ENCODE measurements around the gene ARHGAP5.
A peak's percentile ranks its signal among the peaks of the same experiment; 100 is the strongest.
"Not testable (repeated sequence)": the region's sequence is repeated elsewhere in the genome, so short reads cannot be mapped to it uniquely, and the experiment has no call there.

Gene ARHGAP5

GRCh38 chr14:32110548-32110896, 33.4 kb downstream of the ARHGAP5 start:
- DNase-seq (ENCODE audit: low read depth), result no peak

GRCh38 chr14:32121536-32121935, 44.4 kb downstream of the ARHGAP5 start:
- DNase-seq (ENCODE audit: low read depth), result no peak

- DNase-seq (ENCODE audit: low read depth), result no peak
Observed at GRCh38 chr14:32121948-32122347, 44.8 kb downstream of the ARHGAP5 start.

- not testable (repeated sequence) for DNase-seq (ENCODE audit: low read depth)
Observed at GRCh38 chr14:32126899-32127730, 50.0 kb downstream of the ARHGAP5 start.

GRCh38 chr14:32127731-32128654, 50.9 kb downstream of the ARHGAP5 start:
- DNase-seq (ENCODE audit: low read depth), result not testable (repeated sequence)

GRCh38 chr14:32128703-32129102, 51.6 kb downstream of the ARHGAP5 start:
- no peak for DNase-seq (ENCODE audit: low read depth)

GRCh38 chr14:32129124-32129523, 52.0 kb downstream of the ARHGAP5 start:
- DNase-seq (ENCODE audit: low read depth), result peak; percentile 52

GRCh38 chr14:32131689-32132088, 54.6 kb downstream of the ARHGAP5 start:
- DNase-seq (ENCODE audit: low read depth), result not testable (repeated sequence)

GRCh38 chr14:32134448-32135097, 57.5 kb downstream of the ARHGAP5 start:
- DNase-seq (ENCODE audit: low read depth), result peak; percentile 58

- no peak for DNase-seq (ENCODE audit: low read depth)
Observed at GRCh38 chr14:32136027-32136825, 59.1 kb downstream of the ARHGAP5 start.

- DNase-seq (ENCODE audit: low read depth), result no peak
Observed at GRCh38 chr14:32137313-32137712, 60.2 kb downstream of the ARHGAP5 start.

- DNase-seq (ENCODE audit: low read depth), result no peak
Observed at GRCh38 chr14:32137892-32138291, 60.8 kb downstream of the ARHGAP5 start.

- no peak for DNase-seq (ENCODE audit: low read depth)
Observed at GRCh38 chr14:32142341-32142740, 65.2 kb downstream of the ARHGAP5 start.

- no peak for DNase-seq (ENCODE audit: low read depth)
Observed at GRCh38 chr14:32142754-32143437, 65.8 kb downstream of the ARHGAP5 start.

GRCh38 chr14:32150392-32150791, 73.3 kb downstream of the ARHGAP5 start:
- DNase-seq (ENCODE audit: low read depth), result no peak

- DNase-seq (ENCODE audit: low read depth), result no peak
Observed at GRCh38 chr14:32166029-32166428, 88.9 kb downstream of the ARHGAP5 start.

- no peak for DNase-seq (ENCODE audit: low read depth)
Observed at GRCh38 chr14:32166924-32167323, 89.8 kb downstream of the ARHGAP5 start.

GRCh38 chr14:32167907-32168306, 90.8 kb downstream of the ARHGAP5 start:
- no peak for DNase-seq (ENCODE audit: low read depth)

GRCh38 chr14:32169191-32169590, 92.1 kb downstream of the ARHGAP5 start:
- no peak for DNase-seq (ENCODE audit: low read depth)

- no peak for DNase-seq (ENCODE audit: low read depth)
Observed at GRCh38 chr14:32171469-32171868, 94.4 kb downstream of the ARHGAP5 start.
